ENCODE data around the gene DMD.

DNA sequence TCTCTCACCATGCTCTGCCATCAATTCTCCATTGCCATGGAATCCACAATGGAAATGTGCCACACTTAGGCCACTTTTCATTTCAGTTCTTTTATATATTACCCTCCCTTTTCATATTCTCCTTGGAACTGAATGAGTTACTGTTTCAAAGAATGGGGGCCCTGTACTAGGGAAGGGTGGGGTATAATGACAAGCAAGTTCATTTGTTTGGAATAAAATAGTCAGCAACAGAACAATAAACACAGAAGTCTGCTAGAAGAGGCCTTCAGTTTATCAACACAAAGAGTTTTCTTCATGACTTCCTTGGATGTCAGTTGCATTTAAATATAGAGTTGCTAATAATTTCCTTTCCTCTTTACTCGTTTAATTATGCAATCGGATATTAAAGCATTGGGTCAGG lies 1661.2 kb downstream of the DMD start:
- TF ChIP-seq FOXP2 (optimal IDR thresholded peaks at IDR 0.05; ENCODE audit: control extremely low read depth, extremely low read length, insufficient read depth), result no peak
- no peak for TF ChIP-seq EZH2 (IDR thresholded peaks at IDR 0.05)
